Right lobe of liver (tissue), 4 donors: ENCODE data around the gene MBNL2.

Experiments used
- CTCF ChIP-seq, 4 donors: fragments of 200-600 bp in 3 of 4; fragments of 450-650 bp in 1 of 4; IDR thresholded peaks; one replicate each; pipeline versions ENCODE4 v1.5.1 to v1.8.0; 2016 to 2022; ENCODE audit warnings: antibody characterized with exemption in 4 of 4, mild to moderate bottlenecking in 2 of 4
- POLR2A ChIP-seq: fragments of 450-650 bp; IDR thresholded peaks from one replicate; pipeline ENCODE4 v1.6.1; 2017; ENCODE audit warnings: antibody characterized with exemption, mild to moderate bottlenecking
- donor health status: DM: no; HTN: no; CAD: no.
- donor health status: DM: no; HTN: no; CAD: no.
- donor health status: DM: no; HTN: yes; CAD: no.

- no peak for TF ChIP-seq POLR2A
- no peak for TF ChIP-seq CTCF (IDR thresholded peaks at IDR 0.05)
These were observed 1.1 kb upstream of the MBNL2 start for GRCh38 chr13:97221046-97221445.
